Measurements from ENCODE around the gene USP36. TPM values are rescaled to one million over a fixed set of nuclear protein-coding genes. Genes with fewer than 3 reads are reported as not detected.
"Not testable (repeated sequence)": the region's sequence is repeated elsewhere in the genome, so short reads cannot be mapped to it uniquely, and the experiment has no call there.

Gene USP36
- total RNA-seq, 1 donor from 2014 or later = 58.6 TPM

GRCh38 chr17:78879635-78880186 is 39.1 kb upstream of the USP36 start:
- ATAC-seq (peak; percentile 5 to 11), DNase-seq (no peak)
- Histone ChIP-seq H3K27ac (peak overlapping the region; percentile 74), H3K4me1 (peaks cover 69% of the 10 kb centered on the region), H3K9me3 (no peaks in the 10 kb centered on the region), H3K27me3 (ENCODE audit: low read depth) (no peaks in the 10 kb centered on the region), H3K4me3 (peak overlapping the region; percentile 25), H3K36me3 (peaks cover 5% of the 10 kb centered on the region)
- intact Hi-C loops (cut with DNase I) = no loop called here
- TF ChIP-seq CTCF (IDR thresholded peaks at IDR 0.05) = no peak

GRCh38 chr17:78878871-78879527 is 38.4 kb upstream of the USP36 start:
- no peaks in the 10 kb centered on the region for H3K9me3 ChIP-seq
- ATAC-seq (no peak), DNase-seq (no peak)
- peak overlapping the region; percentile 74 for H3K27ac ChIP-seq
- H3K4me3 ChIP-seq = peak overlapping the region; percentile 25
- TF ChIP-seq CTCF (IDR thresholded peaks at IDR 0.05) = no peak
- intact Hi-C loops (cut with DNase I) = no loop called here
- no peaks in the 10 kb centered on the region for H3K27me3 ChIP-seq (ENCODE audit: low read depth)
- H3K36me3 ChIP-seq = peaks cover 5% of the 10 kb centered on the region
- H3K4me1 ChIP-seq = peaks cover 62% of the 10 kb centered on the region

GRCh38 chr17:78878261-78878660 is 37.6 kb upstream of the USP36 start:
- ATAC-seq (no peak), DNase-seq (no peak)
- no peak overlapping the region for H3K4me3 ChIP-seq
- no peak overlapping the region for H3K27ac ChIP-seq
- TF ChIP-seq CTCF (IDR thresholded peaks at IDR 0.05) = no peak
- peaks cover 55% of the 10 kb centered on the region for H3K4me1 ChIP-seq
- H3K36me3 ChIP-seq = peaks cover 10% of the 10 kb centered on the region
- intact Hi-C loops (cut with DNase I) = no loop called here
- no peaks in the 10 kb centered on the region for H3K27me3 ChIP-seq (ENCODE audit: low read depth)
- H3K9me3 ChIP-seq = no peaks in the 10 kb centered on the region

- H3K4me1 ChIP-seq = peaks cover 42% of the 10 kb centered on the region
- H3K4me3 ChIP-seq; DNase-seq; ATAC-seq; H3K27ac ChIP-seq; H3K9me3 ChIP-seq; intact Hi-C loops (cut with DNase I); H3K27me3 ChIP-seq (ENCODE audit: low read depth): not testable (repeated sequence)
- H3K36me3 ChIP-seq = peaks cover 22% of the 10 kb centered on the region
Observed at GRCh38 chr17:78876954-78877517, 36.4 kb upstream of the USP36 start.

- peaks cover 23% of the 10 kb centered on the region for H3K36me3 ChIP-seq
- intact Hi-C loops (cut with DNase I) = no loop called here
- peaks cover 41% of the 10 kb centered on the region for H3K4me1 ChIP-seq
- H3K9me3 ChIP-seq = no peaks in the 10 kb centered on the region
- H3K4me3 ChIP-seq = no peak overlapping the region
- no peak for TF ChIP-seq CTCF (IDR thresholded peaks at IDR 0.05)
- H3K27me3 ChIP-seq (ENCODE audit: low read depth) = no peaks in the 10 kb centered on the region
- no peak for ATAC-seq
- H3K27ac ChIP-seq = no peak overlapping the region
- no peak for DNase-seq
Observed at GRCh38 chr17:78876094-78876597, 35.5 kb upstream of the USP36 start.

Data from lower lobe of right lung (tissue), 2 donors.